ENCODE results near the gene EEFSEC.
A peak's percentile ranks its signal among the peaks of the same experiment; 100 is the strongest.

The EEFSEC gene

DNA sequence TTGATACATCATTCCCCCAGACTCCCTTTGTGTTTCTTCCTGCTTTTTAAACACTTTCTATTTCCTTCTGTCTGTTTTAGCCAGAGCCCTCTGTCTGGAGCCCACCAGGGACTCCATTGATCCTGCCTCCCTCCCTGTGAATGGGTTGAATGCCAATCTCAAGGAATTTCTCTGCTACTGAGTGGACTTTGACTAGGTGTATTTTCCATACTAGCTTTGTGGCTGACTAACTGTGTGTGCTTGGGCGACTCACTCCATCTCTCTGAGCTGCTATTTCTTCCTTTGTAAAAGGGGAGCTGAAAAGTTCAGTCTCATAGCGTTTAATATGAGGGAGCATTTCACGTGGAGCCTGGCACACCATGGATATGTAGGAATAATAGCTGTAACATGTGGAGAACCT is 98.8 kb downstream of the EEFSEC start:
- H3K4me1 ChIP-seq, result peaks cover 16% of the 10 kb centered on the region
- H3K27ac ChIP-seq, result no peak overlapping the region
- no peaks in the 10 kb centered on the region for H4K20me1 ChIP-seq
- H3K9ac ChIP-seq, result no peak overlapping the region
- no peak overlapping the region for H3K4me2 ChIP-seq
- H3K4me3 ChIP-seq, result no peak overlapping the region
- no peak for TF ChIP-seq Cebpa-rat (IDR thresholded peaks at IDR 0.05)
- no peaks in the 10 kb centered on the region for H3K27me3 ChIP-seq
- 0 out of 2 replicates have a peak, but pooled peaks cover 4% of the 10 kb centered on the region for H3K9me3 ChIP-seq
- H3K36me3 ChIP-seq, result peaks cover 22% of the 10 kb centered on the region

- Histone ChIP-seq H3K9ac (no peak overlapping the region), H3K4me3 (no peak overlapping the region), H3K27me3 (no peaks in the 10 kb centered on the region), H3K36me3 (peaks cover 14% of the 10 kb centered on the region), H3K27ac (no peak overlapping the region), H3K4me2 (no peak overlapping the region), H4K20me1 (no peaks in the 10 kb centered on the region), H3K9me3 (0 out of 2 replicates have a peak, but pooled peaks cover 4% of the 10 kb centered on the region), H3K4me1 (peaks cover 16% of the 10 kb centered on the region)
- no peak for TF ChIP-seq Cebpa-rat (IDR thresholded peaks at IDR 0.05)
Observed at GRCh38 chr3:128253150-128253549, 99.9 kb downstream of the EEFSEC start.

GRCh38 chr3:128254066-128254590 is 100.8 kb downstream of the EEFSEC start:
- peaks cover 8% of the 10 kb centered on the region for H3K9me3 ChIP-seq
- TF ChIP-seq Cebpa-rat (IDR thresholded peaks at IDR 0.05), result no peak
- H3K9ac ChIP-seq, result no peak overlapping the region

GRCh38 chr3:128254967-128255366 is 101.7 kb downstream of the EEFSEC start:
- Histone ChIP-seq H4K20me1 (no peaks in the 10 kb centered on the region), H3K27ac (no peak overlapping the region), H3K4me1 (peaks cover 16% of the 10 kb centered on the region), H3K4me2 (peak overlapping the region; percentile 43; the same call in 1 of the 2 replicates), H3K36me3 (peaks cover 19% of the 10 kb centered on the region), H3K4me3 (no peak overlapping the region), H3K9ac (no peak overlapping the region), H3K9me3 (peaks cover 16% of the 10 kb centered on the region), H3K27me3 (no peaks in the 10 kb centered on the region)
- no peak for TF ChIP-seq Cebpa-rat (IDR thresholded peaks at IDR 0.05)

More at GRCh38 chr3:128254066-128254590, 100.8 kb downstream of the EEFSEC start:
- Histone ChIP-seq H4K20me1 (no peaks in the 10 kb centered on the region), H3K4me2 (no peak overlapping the region), H3K27me3 (no peaks in the 10 kb centered on the region), H3K4me3 (no peak overlapping the region), H3K36me3 (peaks cover 19% of the 10 kb centered on the region), H3K4me1 (peaks cover 16% of the 10 kb centered on the region), H3K27ac (no peak overlapping the region)

DNA sequence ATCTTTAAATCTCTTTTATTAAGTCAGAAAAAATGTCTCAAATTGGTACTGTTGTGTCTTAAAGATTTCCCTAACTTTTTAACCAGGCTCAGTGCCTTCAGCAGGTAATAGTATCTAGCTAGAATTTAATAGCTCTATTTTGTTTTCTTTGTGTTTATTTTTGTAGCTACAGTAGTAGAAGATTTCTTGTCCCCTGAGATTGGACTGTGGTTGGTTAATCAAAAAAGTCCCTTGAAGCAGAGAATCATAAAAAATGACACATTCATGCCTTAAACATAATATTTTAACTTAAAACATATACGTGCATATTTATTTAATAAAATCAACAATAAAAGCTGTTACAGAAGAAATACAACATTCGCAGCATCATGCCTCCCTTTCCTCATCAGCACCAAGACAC is 102.8 kb downstream of the EEFSEC start:
- H4K20me1 ChIP-seq, result no peaks in the 10 kb centered on the region
- no peak overlapping the region for H3K9ac ChIP-seq
- H3K4me1 ChIP-seq, result peaks cover 16% of the 10 kb centered on the region
- H3K36me3 ChIP-seq, result peaks cover 31% of the 10 kb centered on the region
- peaks cover 24% of the 10 kb centered on the region for H3K9me3 ChIP-seq
- H3K27ac ChIP-seq, result no peak overlapping the region
- TF ChIP-seq Cebpa-rat (IDR thresholded peaks at IDR 0.05), result no peak
- no peak overlapping the region for H3K4me3 ChIP-seq
- H3K4me2 ChIP-seq, result peak overlapping the region; percentile 43
- H3K27me3 ChIP-seq, result no peaks in the 10 kb centered on the region

DNA sequence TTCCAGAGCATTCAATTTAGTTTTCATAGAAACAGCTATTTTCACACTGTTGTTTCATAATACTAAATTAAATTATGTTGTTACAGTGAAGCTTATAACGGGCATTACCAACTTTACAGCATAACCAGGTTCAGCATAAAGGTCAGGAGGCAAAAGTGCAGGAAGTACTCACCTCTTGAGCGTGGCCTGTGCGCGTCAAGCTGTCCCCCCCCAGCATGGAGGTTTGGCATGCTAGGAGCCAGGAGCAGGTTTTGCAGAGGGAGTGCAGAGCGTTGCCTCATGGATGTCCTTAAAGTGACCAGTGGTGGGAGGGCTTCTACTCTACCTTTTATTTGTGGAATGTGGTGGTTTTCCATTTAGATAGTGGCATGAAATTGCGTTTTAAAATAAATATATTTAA is 104.4 kb downstream of the EEFSEC start:
- no peak for TF ChIP-seq Cebpa-rat (IDR thresholded peaks at IDR 0.05)
- no peak overlapping the region for H3K9ac ChIP-seq

GRCh38 chr3:128260275-128260674 is 107.0 kb downstream of the EEFSEC start:
- Histone ChIP-seq H3K36me3 (peaks cover 57% of the 10 kb centered on the region), H3K9me3 (peaks cover 24% of the 10 kb centered on the region), H3K4me2 (no peak overlapping the region), H3K27me3 (no peaks in the 10 kb centered on the region), H3K4me1 (peaks cover 15% of the 10 kb centered on the region), H3K4me3 (no peak overlapping the region), H3K9ac (no peak overlapping the region), H4K20me1 (no peaks in the 10 kb centered on the region), H3K27ac (no peak overlapping the region)
- TF ChIP-seq Cebpa-rat (IDR thresholded peaks at IDR 0.05), result no peak

More for the DNA sequence above, 104.4 kb downstream of the EEFSEC start:
- Histone ChIP-seq H3K9me3 (peaks cover 24% of the 10 kb centered on the region), H4K20me1 (no peaks in the 10 kb centered on the region), H3K4me3 (no peak overlapping the region), H3K27me3 (no peaks in the 10 kb centered on the region), H3K4me1 (peaks cover 16% of the 10 kb centered on the region), H3K27ac (no peak overlapping the region), H3K4me2 (no peak overlapping the region), H3K36me3 (peaks cover 41% of the 10 kb centered on the region)

DNA sequence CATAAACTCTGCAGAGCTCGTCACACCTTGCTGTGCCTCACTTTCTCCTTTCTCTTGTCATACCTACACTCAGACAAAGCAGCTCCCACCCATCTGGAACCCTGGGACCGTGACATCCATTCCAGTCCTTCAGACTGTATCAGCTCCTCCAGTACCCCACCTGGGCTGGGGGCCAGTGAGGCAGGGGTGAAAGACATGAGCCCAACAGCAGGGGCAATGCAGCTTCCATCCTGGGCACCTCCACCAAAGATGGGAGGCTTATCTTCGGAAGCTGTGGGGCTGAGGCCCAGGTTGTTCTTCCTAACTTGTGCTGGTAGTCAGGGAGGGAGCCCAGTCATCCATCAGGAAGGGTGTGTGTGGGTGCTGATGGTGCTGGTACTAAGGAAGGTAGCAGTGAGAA is 109.2 kb downstream of the EEFSEC start:
- Histone ChIP-seq H3K4me1 (no peaks in the 10 kb centered on the region), H3K4me2 (no peak overlapping the region), H3K9ac (no peak overlapping the region), H3K9me3 (peaks cover 24% of the 10 kb centered on the region), H3K27ac (no peak overlapping the region), H3K4me3 (no peak overlapping the region), H3K27me3 (no peaks in the 10 kb centered on the region), H3K36me3 (peaks cover 65% of the 10 kb centered on the region), H4K20me1 (no peaks in the 10 kb centered on the region)
- no peak for TF ChIP-seq Cebpa-rat (IDR thresholded peaks at IDR 0.05)

DNA sequence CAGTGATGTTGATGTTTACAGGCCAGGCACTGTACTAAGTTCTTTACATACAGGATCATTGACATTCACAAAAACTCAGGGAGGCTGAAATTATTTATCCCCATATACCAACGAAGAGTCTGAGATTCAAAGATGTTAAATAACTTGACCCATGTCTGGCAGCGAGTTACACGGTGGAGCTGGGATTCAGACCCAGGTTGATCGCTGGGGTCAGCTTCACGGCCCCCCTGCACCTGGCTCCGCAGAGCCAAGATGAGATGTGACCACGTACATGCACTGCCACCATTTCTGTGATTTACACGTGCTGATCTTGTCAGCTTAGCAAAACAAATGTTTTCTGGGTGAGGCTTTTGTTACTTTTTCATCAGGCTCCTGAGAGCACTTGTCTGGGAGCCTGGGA is 109.8 kb downstream of the EEFSEC start:
- Histone ChIP-seq H3K4me2 (no peak overlapping the region), H4K20me1 (no peaks in the 10 kb centered on the region), H3K9ac (no peak overlapping the region), H3K4me1 (no peaks in the 10 kb centered on the region), H3K36me3 (peaks cover 63% of the 10 kb centered on the region), H3K4me3 (no peak overlapping the region), H3K9me3 (peaks cover 24% of the 10 kb centered on the region), H3K27ac (no peak overlapping the region), H3K27me3 (no peaks in the 10 kb centered on the region)
- no peak for TF ChIP-seq Cebpa-rat (IDR thresholded peaks at IDR 0.05)

DNA sequence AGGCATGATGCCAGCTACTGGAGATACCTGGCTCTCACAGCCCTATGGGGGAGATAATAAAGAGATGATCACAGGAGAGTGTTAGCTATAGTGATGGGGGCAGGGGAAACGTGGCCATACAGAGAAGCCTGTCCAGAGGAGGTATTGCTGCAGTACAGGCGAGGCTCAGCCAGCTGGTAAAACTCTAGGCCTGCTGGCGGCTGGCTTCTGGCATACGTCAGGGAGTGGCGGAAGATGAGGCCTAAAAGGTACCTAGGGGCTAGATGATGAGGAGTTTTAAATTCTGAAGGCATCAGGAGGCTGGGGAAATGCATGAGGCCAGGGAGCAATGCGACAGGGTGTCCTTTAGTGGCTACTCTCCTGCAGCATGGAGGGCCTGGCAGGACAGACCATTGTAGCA is 110.7 kb downstream of the EEFSEC start:
- Histone ChIP-seq H3K9me3 (peaks cover 22% of the 10 kb centered on the region), H3K4me2 (no peak overlapping the region), H3K27me3 (no peaks in the 10 kb centered on the region), H3K4me1 (no peaks in the 10 kb centered on the region), H3K36me3 (peaks cover 63% of the 10 kb centered on the region), H3K27ac (no peak overlapping the region), H3K9ac (no peak overlapping the region), H3K4me3 (no peak overlapping the region), H4K20me1 (no peaks in the 10 kb centered on the region)
- no peak for TF ChIP-seq Cebpa-rat (IDR thresholded peaks at IDR 0.05)

DNA sequence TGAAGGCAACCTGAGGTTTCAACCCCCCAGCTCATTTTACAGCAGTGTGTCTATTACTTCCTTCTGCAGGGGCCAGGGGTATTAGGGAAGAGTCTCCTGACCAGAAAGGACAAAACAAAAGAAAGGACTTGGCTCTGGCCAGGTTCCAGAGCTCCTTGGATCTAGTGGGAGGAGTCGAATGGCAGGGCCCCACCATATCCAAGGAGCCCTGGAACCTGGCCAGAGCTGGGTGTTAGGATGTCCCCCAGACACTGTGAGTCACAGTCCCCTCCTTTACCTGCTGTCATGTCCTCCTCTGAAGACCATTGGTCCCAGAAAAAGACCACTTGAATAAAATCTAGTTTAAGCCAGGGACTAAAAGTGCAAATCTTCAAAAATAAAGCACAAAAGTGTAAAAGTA is 113.2 kb downstream of the EEFSEC start:
- H4K20me1 ChIP-seq, result no peaks in the 10 kb centered on the region
- H3K4me3 ChIP-seq, result no peak overlapping the region
- H3K4me2 ChIP-seq, result no peak overlapping the region
- no peaks in the 10 kb centered on the region for H3K4me1 ChIP-seq
- no peak overlapping the region for H3K9ac ChIP-seq
- no peaks in the 10 kb centered on the region for H3K27me3 ChIP-seq
- peaks cover 60% of the 10 kb centered on the region for H3K36me3 ChIP-seq
- H3K27ac ChIP-seq, result no peak overlapping the region
- no peak for TF ChIP-seq Cebpa-rat (IDR thresholded peaks at IDR 0.05)
- no peaks in the 10 kb centered on the region for H3K9me3 ChIP-seq

Measured in BLaER1 (cell line).